H1 (cell line): Measurements from ENCODE around the gene SF3A2. TPM values are rescaled to one million over a fixed set of nuclear protein-coding genes. Genes with fewer than 3 reads are reported as not detected.

Source experiments
- CTCF ChIA-PET: fragments of 300-600 bp; sonication (Branson Sonifier 250); formaldehyde crosslinking; loops from one replicate; lab custom pipeline; 2021; ENCODE audit not compliant: partially characterized antibody; lab: Charles Lee
- POLR2A ChIA-PET: fragments of 300-600 bp; sonication (Branson Sonifier 250); formaldehyde crosslinking; loops from one replicate; lab custom pipeline; 2021; ENCODE audit warnings: inconsistent platforms; ENCODE audit not compliant: partially characterized antibody; lab: Charles Lee
- DNase-seq, 2 experiments: peaks; one replicate each; pipeline versions ENCODE4 v3.0.0 to v3.0.0-alpha.2; 2010 to 2022; ENCODE audit warnings: low spot score in 2 of 2, low read depth in 1 of 2, mixed read lengths in 1 of 2
- FAIRE-seq: peaks from 2 replicates; lab custom pipeline; 2011; peaks lifted over from hg19 to GRCh38; lab: Jason Lieb, UNC
- H2AFZ ChIP-seq: 2 replicates; pipeline ENCODE4 v1.8.1; 2012; ENCODE audit warnings: low read length, inconsistent platforms
- H2AK5ac ChIP-seq: 2 replicates; pipeline ENCODE4 v1.6.1; 2013; ENCODE audit warnings: low read depth, low read length
- H2BK120ac ChIP-seq: replicated peaks from 2 replicates; pipeline ENCODE3; 2013; ENCODE audit warnings: low read depth, low read length, inconsistent platforms
- H2BK12ac ChIP-seq: 2 replicates; pipeline ENCODE4 v1.6.1; 2013; ENCODE audit warnings: low read depth, low read length
- H2BK15ac ChIP-seq: 2 replicates; pipeline ENCODE4 v1.6.1; 2013; ENCODE audit warnings: low read length
- H2BK20ac ChIP-seq: 2 replicates; pipeline ENCODE4 v1.6.1; 2013; ENCODE audit warnings: low read length
- H2BK5ac ChIP-seq: 2 replicates; pipeline ENCODE4 v1.6.1; 2013; ENCODE audit warnings: low read depth, low read length
- H3K14ac ChIP-seq: 2 replicates; pipeline ENCODE4 v1.6.1; 2013; ENCODE audit warnings: inconsistent platforms; ENCODE audit not compliant: insufficient read length
- H3K18ac ChIP-seq: 2 replicates; pipeline ENCODE4 v1.6.1; 2013; ENCODE audit warnings: low read length; ENCODE audit errors: extremely low read depth
- H3K23ac ChIP-seq: 2 replicates; pipeline ENCODE4 v1.6.1; 2013; ENCODE audit warnings: inconsistent platforms; ENCODE audit not compliant: insufficient read length
- H3K23me2 ChIP-seq: 2 replicates; pipeline ENCODE4 v1.6.1; 2013; ENCODE audit warnings: low read depth, low read length
- H3K27ac ChIP-seq: 2 replicates; pipeline ENCODE4 v1.6.1; 2011; ENCODE audit warnings: low read depth, low read length, inconsistent platforms
- H3K27me3 ChIP-seq, 4 experiments: replicated peaks in 1 of 4; 1 replicate in 1 of 4; 2 replicates in 3 of 4; pipeline versions ENCODE4 v1.6.1 to v1.8.1; 2011 to 2013; ENCODE audit warnings: low read length in 3 of 4, mild to moderate bottlenecking in 3 of 4, inconsistent platforms in 2 of 4, mixed read lengths in 2 of 4, moderate library complexity in 1 of 4; ENCODE audit not compliant: control insufficient read depth in 3 of 4, insufficient read depth in 3 of 4; ENCODE audit errors: extremely low read depth in 1 of 4
- H3K36me3 ChIP-seq, 4 experiments: 2 replicates each; pipeline versions ENCODE4 v1.6.1 to v1.8.1; 2011 to 2013; ENCODE audit warnings: mild to moderate bottlenecking in 4 of 4, low read length in 3 of 4, moderate library complexity in 2 of 4, control low read depth in 1 of 4, inconsistent platforms in 1 of 4; ENCODE audit not compliant: insufficient read depth in 4 of 4, control insufficient read depth in 2 of 4
- H3K4ac ChIP-seq: replicated peaks from 2 replicates; pipeline ENCODE3; 2013; ENCODE audit warnings: low read length, low read depth, mixed read lengths, inconsistent platforms; ENCODE audit not compliant: insufficient read length
- H3K4me1 ChIP-seq, 4 experiments: replicated peaks in 1 of 4; 1 replicate in 1 of 4; 2 replicates in 3 of 4; pipeline versions ENCODE4 v1.6.1 to v1.8.1; 2011 to 2013; ENCODE audit warnings: low read length in 3 of 4, inconsistent platforms in 2 of 4, mixed read lengths in 1 of 4; ENCODE audit not compliant: insufficient read depth in 4 of 4, control insufficient read depth in 3 of 4
- H3K4me2 ChIP-seq, 2 experiments: 2 replicates each; pipeline versions ENCODE4 v1.6.1 to v1.8.1; 2011 to 2013; ENCODE audit warnings: low read depth in 2 of 2, low read length in 2 of 2, control low read depth in 1 of 2, inconsistent platforms in 1 of 2, mild to moderate bottlenecking in 1 of 2; ENCODE audit not compliant: insufficient read depth in 1 of 2
- H3K4me3 ChIP-seq, 4 experiments: fragments of 200-600, 300-600 bp in 1 of 4; sonication (generic), shearing (Covaris generic), sonication (Bioruptor Twin) in 1 of 4; 2 replicates each; pipeline versions ENCODE4 v1.5.1 to v1.8.1; 2011 to 2016; ENCODE audit warnings: low read length in 4 of 4, low read depth in 3 of 4, control low read depth in 2 of 4, inconsistent platforms in 2 of 4, mild to moderate bottlenecking in 2 of 4, mixed read lengths in 1 of 4, moderate library complexity in 1 of 4; ENCODE audit not compliant: insufficient read depth in 2 of 4; ENCODE audit errors: extremely low read depth in 1 of 4
- H3K56ac ChIP-seq: replicated peaks from 2 replicates; pipeline ENCODE3; 2013; ENCODE audit warnings: low read depth, mild to moderate bottlenecking, mixed read lengths, low read length, inconsistent platforms; ENCODE audit not compliant: insufficient read length
- H3K79me1 ChIP-seq: 2 replicates; pipeline ENCODE4 v1.6.1; 2013; ENCODE audit warnings: low read depth, low read length, control low read depth
- H3K79me2 ChIP-seq, 2 experiments: 2 replicates each; pipeline versions ENCODE4 v1.6.1 to v1.8.1; 2012 to 2013; ENCODE audit warnings: low read length in 2 of 2, mild to moderate bottlenecking in 2 of 2, inconsistent platforms in 1 of 2; ENCODE audit not compliant: insufficient read depth in 2 of 2, control insufficient read depth in 1 of 2
- H3K9ac ChIP-seq, 4 experiments: replicated peaks in 1 of 4; 1 replicate in 1 of 4; 2 replicates in 3 of 4; pipeline versions ENCODE4 v1.6.1 to v1.8.1; 2011 to 2013; ENCODE audit warnings: low read depth in 3 of 4, low read length in 3 of 4, control low read depth in 2 of 4, mild to moderate bottlenecking in 2 of 4, moderate library complexity in 2 of 4, inconsistent platforms in 1 of 4; ENCODE audit errors: extremely low read depth in 1 of 4
- H3K9me3 ChIP-seq, 2 experiments: 2 replicates each; pipeline versions ENCODE4 v1.6.1 to v1.8.1; 2012 to 2013; ENCODE audit warnings: mild to moderate bottlenecking in 2 of 2, moderate library complexity in 2 of 2, control low read depth in 1 of 2, inconsistent platforms in 1 of 2, low read depth in 1 of 2, low read length in 1 of 2, mixed read lengths in 1 of 2; ENCODE audit not compliant: insufficient read depth in 2 of 2
- H4K20me1 ChIP-seq, 2 experiments: replicated peaks in 1 of 2; 2 replicates each; pipeline versions ENCODE3 to v1.8.1; 2011 to 2013; ENCODE audit warnings: inconsistent platforms in 2 of 2, low read length in 2 of 2, mild to moderate bottlenecking in 1 of 2; ENCODE audit not compliant: insufficient read depth in 2 of 2, control insufficient read depth in 1 of 2
- H4K5ac ChIP-seq: 2 replicates; pipeline ENCODE4 v1.6.1; 2013; ENCODE audit warnings: low read length, low read depth, mixed read lengths, inconsistent platforms; ENCODE audit not compliant: insufficient read length
- H4K8ac ChIP-seq: 2 replicates; pipeline ENCODE4 v1.8.0; 2013; ENCODE audit warnings: mild to moderate bottlenecking, moderate library complexity, low read length, inconsistent platforms; ENCODE audit not compliant: insufficient read depth; ENCODE audit errors: extremely low read depth
- H4K91ac ChIP-seq: replicated peaks from 2 replicates; pipeline ENCODE3; 2013; ENCODE audit warnings: low read length, mixed read lengths, inconsistent platforms; ENCODE audit not compliant: insufficient read length
- BCL11A ChIP-seq, 2 experiments: IDR thresholded peaks; one replicate each; pipeline ENCODE4 v1.6.1; 2011; ENCODE audit warnings: low read depth in 2 of 2, low read length in 2 of 2, mild to moderate bottlenecking in 2 of 2
- CREB1 ChIP-seq: IDR thresholded peaks from 2 replicates; pipeline ENCODE4 v1.6.1; 2012; ENCODE audit warnings: inconsistent platforms
- EP300 ChIP-seq, 2 experiments: IDR thresholded peaks; 1 replicate in 1 of 2; 2 replicates in 1 of 2; pipeline ENCODE4 v1.6.1; 2011 to 2012; ENCODE audit warnings: low read depth in 2 of 2, low read length in 2 of 2, mild to moderate bottlenecking in 2 of 2, borderline replicate concordance in 1 of 2, inconsistent platforms in 1 of 2, moderate library complexity in 1 of 2
- FOSL1 ChIP-seq: IDR thresholded peaks from 2 replicates; pipeline ENCODE4 v1.6.1; 2011; ENCODE audit warnings: mild to moderate bottlenecking, low read depth, low read length, moderate library complexity; ENCODE audit not compliant: insufficient read depth
- MAFK ChIP-seq: IDR thresholded peaks from 2 replicates; pipeline ENCODE4 v1.6.1; 2012; ENCODE audit warnings: low read depth, mild to moderate bottlenecking, improper control_type of control experiment, low read length
- NANOG ChIP-seq: IDR thresholded peaks from 2 replicates; pipeline ENCODE4 v1.6.1; 2011; ENCODE audit warnings: low read length, low read depth, mild to moderate bottlenecking, inconsistent platforms; ENCODE audit not compliant: insufficient read depth, poor library complexity, severe bottlenecking
- POLR2A ChIP-seq, 2 experiments: IDR thresholded peaks; 1 replicate in 1 of 2; 2 replicates in 1 of 2; pipeline ENCODE4 v1.6.1; 2011; ENCODE audit warnings: low read depth in 2 of 2, low read length in 2 of 2, mild to moderate bottlenecking in 2 of 2; ENCODE audit errors: control extremely low read depth in 1 of 2
- POLR2AphosphoS5 ChIP-seq: IDR thresholded peaks from 2 replicates; pipeline ENCODE4 v1.6.1; 2011; ENCODE audit warnings: low read depth, low read length
- RAD21 ChIP-seq, 2 experiments: IDR thresholded peaks in 1 of 2; conservative IDR thresholded peaks in 1 of 2; 2 replicates each; pipeline ENCODE4 v1.6.1; 2011; ENCODE audit warnings: low read depth in 2 of 2, low read length in 2 of 2, improper control_type of control experiment in 1 of 2, inconsistent platforms in 1 of 2, mild to moderate bottlenecking in 1 of 2, moderate library complexity in 1 of 2
- SP2 ChIP-seq: IDR thresholded peaks from 2 replicates; pipeline ENCODE4 v1.6.1; 2012; ENCODE audit warnings: mild to moderate bottlenecking, low read length, inconsistent platforms
- TAF1 ChIP-seq: IDR thresholded peaks from 2 replicates; pipeline ENCODE4 v1.6.1; 2011; ENCODE audit warnings: mild to moderate bottlenecking, low read depth, low read length
- WGBS, 2 experiments: shearing (Covaris generic) in 1 of 2; methylation state at CpG; one replicate each; pipeline versions ENCODE4 v1.1.6 to v1.1.7; 2013 to 2015; ENCODE audit warnings: low lambda C conversion rate in 2 of 2, mixed read lengths in 2 of 2, inconsistent platforms in 1 of 2, low coverage in 1 of 2, missing lambda C conversion rate in 1 of 2; ENCODE audit not compliant: insufficient replicate concordance in 2 of 2, insufficient coverage in 1 of 2, insufficient read length in 1 of 2; ENCODE audit errors: extremely low coverage in 1 of 2, missing lambda C conversion rate in 1 of 2; 5-methylcytosine and 5-hydroxymethylcytosine counted together
- polyA plus RNA-seq, 7 experiments: library from polyadenylated mRNA; depleted of rRNA in 3 of 7; stranded (reverse) in 5 of 7; unstranded in 2 of 7; fragments of >200 nt in 5 of 7; fragments of 200-250 nt in 2 of 7; gene quantifications; 1 replicate in 5 of 7; 2 replicates in 1 of 7; 4 replicates in 1 of 7; pipeline versions ENCODE4 v1.2.1 to v1.2.3, GENCODE V29; 2011 to 2013; ENCODE audit warnings: missing spikeins in 2 of 7, mixed read lengths in 2 of 7
- total RNA-seq: library from RNA; stranded (reverse); fragmentation: NEBNext Ultra II Directional; extraction: Animal tissue kit (Norgen Biotek cat#: 25700); gene quantifications from 2 replicates; pipeline ENCODE4 v1.2.1, GENCODE V29; 2021

The SF3A2 gene
- total and polyA plus RNA-seq, 2 of the 8 experiments (the other 6 are each of a cell fraction or from before 2014, with no cell fraction given) = 15.3 to 146 TPM

- Histone ChIP-seq H3K79me1 (no peaks in the 10 kb centered on the region; the same call in 1 of the 2 replicates), H3K14ac (no peak overlapping the region), H2BK5ac (no peak overlapping the region), H3K4me2 (no peak overlapping the region), H3K79me2 (no peaks in the 10 kb centered on the region; a peak in 1 of 4 replicates), H4K8ac (peak overlapping the region; percentile 51; the same call in 1 of the 2 replicates), H2BK12ac (no peak overlapping the region), H3K27me3 (peaks cover 0 to 23% (median 12%) of the 10 kb centered on the region in 4 experiments; a peak in 6 of 7 replicates), H3K18ac (no peak overlapping the region), H2AK5ac (no peak overlapping the region)
- 88% methylated on average over 38 of the region's 43 CpGs; no CpG with 5 or more reads in 1 of the 2 experiments for WGBS, 2 experiments
- TF ChIP-seq SP2 (no peak), BCL11A (IDR thresholded peaks at IDR 0.05; ENCODE audit: low read depth in 2 of 2, low read length in 2 of 2) (no peak), MAFK (no peak), CREB1 (no peak), FOSL1 (no peak), TAF1 (no peak), POLR2A (IDR thresholded peaks at IDR 0.05; ENCODE audit: control extremely low read depth in 1 of 2, low read depth in 2 of 2, low read length in 2 of 2) (0 out of 3 replicates have a peak, but pooled peaks of 1 of the 2 experiments have one; percentile 23), EP300 (IDR thresholded peaks at IDR 0.05; ENCODE audit: borderline replicate concordance in 1 of 2, low read depth in 2 of 2, low read length in 2 of 2) (no peak), POLR2AphosphoS5 (peak; percentile 25), NANOG (no peak), RAD21 (IDR thresholded peaks at IDR 0.05 in 1 of 2, conservative IDR thresholded peaks at IDR 0.05 in 1 of 2; ENCODE audit: low read depth in 2 of 2, low read length in 2 of 2) (no peak)
- TF ChIP-seq, all 59 proteins: peak for 2
- H2BK20ac ChIP-seq = no peak overlapping the region
- no peak overlapping the region for H3K27ac ChIP-seq
- H3K9ac ChIP-seq = no peak overlapping the region
- H3K23ac ChIP-seq = no peak overlapping the region
- DNase-seq (peak in 1 of 2 experiments; percentile 67), FAIRE-seq (no peak)
- H3K4ac ChIP-seq = no peak overlapping the region
- peaks cover 11 to 19% of the 10 kb centered on the region in 2 experiments for H4K20me1 ChIP-seq
- peaks cover 13 to 27% (median 21%) of the 10 kb centered on the region in 4 experiments for H3K36me3 ChIP-seq
- no peak overlapping the region for H2BK120ac ChIP-seq
- no peak overlapping the region for H2BK15ac ChIP-seq
- H3K9me3 ChIP-seq = no peaks in the 10 kb centered on the region; a peak in 1 of 4 replicates
- CTCF ChIA-PET = interaction anchor here (0.9 to 1.6 kb wide), 4 partner anchors 11 to 65 kb away, joined by 3 to 8 read pairs (median 5); no protein-coding TSS in a partner anchor
- peaks cover 12% of the 10 kb centered on the region; the same call in 1 of the 2 replicates for H3K23me2 ChIP-seq
- POLR2A ChIA-PET = interaction anchor here (0.6 to 18.7 kb wide), 15 partner anchors 8 to 345 kb away, joined by 3 to 330 read pairs (median 4); partner anchors contain the start of genes ADAT3, PLEKHJ1, SCAMP4 and SF3A2
- no peak overlapping the region for H4K91ac ChIP-seq
- H2AFZ ChIP-seq = no peak overlapping the region
- H4K5ac ChIP-seq = no peak overlapping the region
- H3K56ac ChIP-seq = no peak overlapping the region
- H3K4me3 ChIP-seq = no peak overlapping the region
- H3K4me1 ChIP-seq = peaks cover 0 to 4% (median under 1%) of the 10 kb centered on the region in 4 experiments; a peak in 3 of 7 replicates
These were observed 13.5 kb downstream of the SF3A2 start for GRCh38 chr19:2249880-2250765.
